ENCODE data around the gene SLC25A39. TPM values are rescaled to one million over a fixed set of nuclear protein-coding genes. Genes with fewer than 3 reads are reported as not detected.

The SLC25A39 gene
- total and polyA plus RNA-seq, 9 of the 15 experiments (the other 6 are each of a cell fraction or from before 2014, with no cell fraction given): 4.8 to 267 (median 140) TPM

DNA sequence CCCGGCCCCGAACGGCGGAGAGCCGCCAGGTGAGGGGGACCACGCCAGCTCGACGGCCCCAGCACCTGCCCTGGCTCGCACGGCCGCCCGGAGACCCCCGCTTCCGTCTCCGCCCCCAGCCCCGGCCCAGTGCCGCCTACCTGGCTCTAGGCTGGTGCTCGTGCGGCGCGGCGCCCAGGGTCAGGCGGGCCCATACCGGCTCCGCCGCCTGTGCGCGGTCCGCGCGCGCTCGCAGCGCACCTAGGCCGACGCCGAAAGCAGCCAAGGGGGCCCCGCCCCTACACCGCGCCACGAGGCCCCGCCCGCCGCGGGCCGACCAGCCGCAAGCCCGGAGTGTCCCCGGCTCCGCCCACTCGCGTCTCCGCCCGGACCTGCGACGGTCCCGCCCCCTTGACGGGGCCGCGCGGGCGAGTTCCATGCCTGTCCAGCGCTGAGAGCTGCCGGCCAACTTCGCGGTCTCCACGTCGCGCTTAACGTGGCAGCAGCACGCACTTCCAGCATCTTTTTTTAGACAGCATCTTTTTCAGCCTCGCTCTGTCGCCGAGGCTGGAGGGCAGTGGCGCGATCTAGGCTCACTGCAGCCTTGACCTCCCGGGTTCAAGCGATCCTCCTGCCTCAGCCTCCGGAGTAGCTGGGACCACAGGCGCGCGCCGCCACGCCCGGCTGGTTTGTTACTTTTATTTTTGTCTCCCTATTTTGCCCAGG, at the start of gene SLC25A39 (continued):
- TF ChIP-seq, protein P1, sequence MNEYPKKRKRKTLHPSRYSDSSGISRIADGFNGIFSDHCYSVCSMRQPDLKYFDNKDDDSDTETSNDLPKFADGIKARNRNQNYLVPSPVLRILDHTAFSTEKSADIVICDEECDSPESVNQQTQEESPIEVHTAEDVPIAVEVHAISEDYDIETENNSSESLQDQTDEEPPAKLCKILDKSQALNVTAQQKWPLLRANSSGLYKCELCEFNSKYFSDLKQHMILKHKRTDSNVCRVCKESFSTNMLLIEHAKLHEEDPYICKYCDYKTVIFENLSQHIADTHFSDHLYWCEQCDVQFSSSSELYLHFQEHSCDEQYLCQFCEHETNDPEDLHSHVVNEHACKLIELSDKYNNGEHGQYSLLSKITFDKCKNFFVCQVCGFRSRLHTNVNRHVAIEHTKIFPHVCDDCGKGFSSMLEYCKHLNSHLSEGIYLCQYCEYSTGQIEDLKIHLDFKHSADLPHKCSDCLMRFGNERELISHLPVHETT (CRISPR knock-in tag; conservative IDR thresholded peaks at IDR 0.05 in 1 of 2, IDR thresholded peaks at IDR 0.05 in 1 of 2): peak in 1 of 2 experiments; percentile 72; a peak in 1 of 4 replicates
- TF ChIP-seq ZNF239 (CRISPR knock-in tag; IDR thresholded peaks at IDR 0.05) (peak; percentile 58), ERF (CRISPR knock-in tag; IDR thresholded peaks at IDR 0.05) (peak; percentile 81; the same call in 1 of the 2 replicates), HDAC8 (tag; IDR thresholded peaks at IDR 0.05) (0 out of 2 replicates have a peak, but pooled peaks have one; percentile 22), ZNF778 (CRISPR knock-in tag; IDR thresholded peaks at IDR 0.05) (no peak), SMARCA5 (IDR thresholded peaks at IDR 0.05) (peak; percentile 62), ZNF3 (CRISPR knock-in tag; IDR thresholded peaks at IDR 0.05) (no peak), POLR3G (IDR thresholded peaks at IDR 0.05; ENCODE audit: extremely low read depth, insufficient read length, insufficient replicate concordance) (no peak), XRCC4 (IDR thresholded peaks at IDR 0.05; ENCODE audit: extremely low read depth, insufficient read depth, insufficient read length) (no peak), ILK (tag; IDR thresholded peaks at IDR 0.05; ENCODE audit: borderline replicate concordance, low read depth) (no peak), ESRRA (IDR thresholded peaks at IDR 0.05; ENCODE audit: borderline replicate concordance, low read depth) (peak; percentile 9; the same call in 1 of the 2 replicates), SOX6 (IDR thresholded peaks at IDR 0.05) (peak; percentile 48; the same call in 1 of the 2 replicates), CHD2 (IDR thresholded peaks at IDR 0.05; ENCODE audit: low read depth, low read length) (no peak), CXXC5 (CRISPR knock-in tag; IDR thresholded peaks at IDR 0.05) (peak; percentile 85), MYNN (IDR thresholded peaks at IDR 0.05) (no peak), MYNN (CRISPR knock-in tag; IDR thresholded peaks at IDR 0.05) (no peak), RBBP5 (IDR thresholded peaks at IDR 0.05; ENCODE audit: borderline replicate concordance, insufficient read depth, low read length, poor library complexity, severe bottlenecking) (peak; percentile 66), BRF1 (IDR thresholded peaks at IDR 0.05; ENCODE audit: borderline replicate concordance, extremely low read depth, insufficient read length) (no peak), FOXP1 (CRISPR knock-in tag; IDR thresholded peaks at IDR 0.05) (peak; percentile 47; the same call in 1 of the 2 replicates), RBFOX2 (IDR thresholded peaks at IDR 0.05; ENCODE audit: low read depth, low read length) (peak; percentile 78), TEAD4 (IDR thresholded peaks at IDR 0.05; ENCODE audit: low read length) (no peak), TEAD4 (CRISPR knock-in tag; IDR thresholded peaks at IDR 0.05; ENCODE audit: borderline replicate concordance) (0 out of 2 replicates have a peak, but pooled peaks have one; percentile 40), KLF13 (tag; IDR thresholded peaks at IDR 0.05; ENCODE audit: borderline replicate concordance, low read depth) (peak; percentile 90), ATF7 (IDR thresholded peaks at IDR 0.05) (no peak), ARID1B (IDR thresholded peaks at IDR 0.05) (0 out of 2 replicates have a peak, but pooled peaks have one; percentile 11), EP400 (IDR thresholded peaks at IDR 0.05) (no peak), KLF10 (CRISPR knock-in tag; IDR thresholded peaks at IDR 0.05) (no peak)
- TF ChIP-seq, protein P2, sequence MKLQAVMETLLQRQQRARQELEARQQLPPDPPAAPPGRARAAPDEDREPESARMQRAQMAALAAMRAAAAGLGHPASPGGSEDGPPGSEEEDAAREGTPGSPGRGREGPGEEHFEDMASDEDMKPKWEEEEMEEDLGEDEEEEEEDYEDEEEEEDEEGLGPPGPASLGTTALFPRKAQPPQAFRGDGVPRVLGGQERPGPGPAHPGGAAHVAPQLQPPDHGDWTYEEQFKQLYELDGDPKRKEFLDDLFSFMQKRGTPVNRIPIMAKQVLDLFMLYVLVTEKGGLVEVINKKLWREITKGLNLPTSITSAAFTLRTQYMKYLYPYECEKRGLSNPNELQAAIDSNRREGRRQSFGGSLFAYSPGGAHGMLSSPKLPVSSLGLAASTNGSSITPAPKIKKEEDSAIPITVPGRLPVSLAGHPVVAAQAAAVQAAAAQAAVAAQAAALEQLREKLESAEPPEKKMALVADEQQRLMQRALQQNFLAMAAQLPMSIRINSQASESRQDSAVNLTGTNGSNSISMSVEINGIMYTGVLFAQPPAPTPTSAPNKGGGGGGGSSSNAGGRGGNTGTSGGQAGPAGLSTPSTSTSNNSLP (IDR thresholded peaks at IDR 0.05; ENCODE audit: borderline replicate concordance, low read depth, low read length): no peak
